ENCODE measurements around the gene GLRA1.
"Not testable (repeated sequence)": the region's sequence is repeated elsewhere in the genome, so short reads cannot be mapped to it uniquely, and the experiment has no call there.

Gene GLRA1

GRCh38 chr5:151784141-151784540, 140.5 kb downstream of the GLRA1 start:
- in situ Hi-C loops (cut with HindIII; ENCODE audit: low sequenced_read_pairs) = no loop called here
- no peak for DNase-seq (ENCODE audit: low read depth)

GRCh38 chr5:151783664-151784063, 141.0 kb downstream of the GLRA1 start:
- H3K4me3 ChIP-seq (ENCODE audit: low read depth, low read length); in situ Hi-C loops (cut with HindIII; ENCODE audit: low sequenced_read_pairs); DNase-seq (ENCODE audit: low read depth): not testable (repeated sequence)

More at GRCh38 chr5:151784141-151784540, 140.5 kb downstream of the GLRA1 start:
- H3K4me3 ChIP-seq (ENCODE audit: low read depth, low read length) = no peak overlapping the region
- TF ChIP-seq, protein P1, sequence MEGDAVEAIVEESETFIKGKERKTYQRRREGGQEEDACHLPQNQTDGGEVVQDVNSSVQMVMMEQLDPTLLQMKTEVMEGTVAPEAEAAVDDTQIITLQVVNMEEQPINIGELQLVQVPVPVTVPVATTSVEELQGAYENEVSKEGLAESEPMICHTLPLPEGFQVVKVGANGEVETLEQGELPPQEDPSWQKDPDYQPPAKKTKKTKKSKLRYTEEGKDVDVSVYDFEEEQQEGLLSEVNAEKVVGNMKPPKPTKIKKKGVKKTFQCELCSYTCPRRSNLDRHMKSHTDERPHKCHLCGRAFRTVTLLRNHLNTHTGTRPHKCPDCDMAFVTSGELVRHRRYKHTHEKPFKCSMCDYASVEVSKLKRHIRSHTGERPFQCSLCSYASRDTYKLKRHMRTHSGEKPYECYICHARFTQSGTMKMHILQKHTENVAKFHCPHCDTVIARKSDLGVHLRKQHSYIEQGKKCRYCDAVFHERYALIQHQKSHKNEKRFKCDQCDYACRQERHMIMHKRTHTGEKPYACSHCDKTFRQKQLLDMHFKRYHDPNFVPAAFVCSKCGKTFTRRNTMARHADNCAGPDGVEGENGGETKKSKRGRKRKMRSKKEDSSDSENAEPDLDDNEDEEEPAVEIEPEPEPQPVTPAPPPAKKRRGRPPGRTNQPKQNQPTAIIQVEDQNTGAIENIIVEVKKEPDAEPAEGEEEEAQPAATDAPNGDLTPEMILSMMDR (IDR thresholded peaks at IDR 0.05; ENCODE audit: low read depth, low read length, missing control alignments) = no peak

GRCh38 chr5:151781201-151781600, 143.4 kb downstream of the GLRA1 start:
- in situ Hi-C loops (cut with HindIII; ENCODE audit: low sequenced_read_pairs) = no loop called here
- TF ChIP-seq, protein P1 (IDR thresholded peaks at IDR 0.05; ENCODE audit: low read depth, low read length, missing control alignments) = no peak
- H3K4me3 ChIP-seq (ENCODE audit: low read depth, low read length) = no peak overlapping the region
- no peak for DNase-seq (ENCODE audit: low read depth)

DNA sequence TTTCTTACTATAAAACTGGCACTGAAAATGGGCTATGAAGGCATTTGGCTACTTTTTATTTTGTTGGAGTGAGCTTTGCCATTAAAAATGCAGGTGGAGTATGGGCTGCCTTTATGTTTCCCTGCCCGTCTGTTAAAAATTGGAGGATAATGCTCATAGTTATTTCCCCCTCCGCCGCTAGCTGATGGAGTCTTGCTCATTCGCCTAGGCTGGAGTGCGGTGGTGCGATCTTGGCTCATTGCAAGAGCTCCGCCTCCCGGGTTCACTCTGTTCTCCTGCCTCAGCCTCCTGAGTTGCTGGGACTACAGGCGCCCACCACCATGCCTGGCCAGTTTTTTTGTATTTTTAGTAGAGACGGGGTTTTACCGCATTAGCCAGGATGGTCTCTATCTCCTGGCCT, 144.3 kb downstream of the GLRA1 start:
- in situ Hi-C loops (cut with HindIII; ENCODE audit: low sequenced_read_pairs) = no loop called here
- no peak overlapping the region for H3K4me3 ChIP-seq (ENCODE audit: low read depth, low read length)
- TF ChIP-seq, protein P1 (IDR thresholded peaks at IDR 0.05; ENCODE audit: low read depth, low read length, missing control alignments) = no peak
- no peak for DNase-seq (ENCODE audit: low read depth)

GRCh38 chr5:151779531-151780125, 145.0 kb downstream of the GLRA1 start:
- H3K4me3 ChIP-seq (ENCODE audit: low read depth, low read length) = no peak overlapping the region
- in situ Hi-C loops (cut with HindIII; ENCODE audit: low sequenced_read_pairs) = no loop called here
- TF ChIP-seq, protein P1 (IDR thresholded peaks at IDR 0.05; ENCODE audit: low read depth, low read length, missing control alignments) = no peak
- no peak for DNase-seq (ENCODE audit: low read depth)

DNA sequence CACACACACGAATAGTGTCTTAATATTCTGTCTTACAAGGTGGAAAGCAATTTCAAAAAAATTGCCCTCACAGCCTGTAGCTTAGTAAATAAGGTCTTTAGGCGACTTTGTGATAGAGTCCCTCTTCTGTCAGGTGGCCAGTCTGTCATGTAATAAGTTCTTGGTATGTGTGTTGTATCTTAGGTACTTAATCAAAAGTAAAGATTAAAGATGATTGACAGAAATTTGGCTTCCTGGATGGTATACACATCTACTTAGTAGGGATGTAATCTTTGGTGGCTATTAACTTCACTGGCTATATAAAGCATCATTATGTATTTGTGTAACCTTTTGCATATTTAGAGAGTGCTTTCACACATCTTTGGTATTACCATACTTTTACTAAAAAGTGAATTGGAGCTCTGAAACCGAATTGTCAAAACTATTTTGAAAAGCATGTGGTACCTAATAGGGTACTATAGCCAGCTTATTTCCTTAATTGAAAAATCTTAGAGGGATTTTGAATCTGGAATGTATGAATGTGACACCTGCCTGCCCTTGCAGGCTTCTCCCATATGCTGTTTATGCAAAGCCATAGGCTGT, 149.5 kb downstream of the GLRA1 start:
- in situ Hi-C loops (cut with HindIII; ENCODE audit: low sequenced_read_pairs) = no loop called here
- DNase-seq (ENCODE audit: low read depth) = no peak
- no peak overlapping the region for H3K4me3 ChIP-seq (ENCODE audit: low read depth, low read length)
- TF ChIP-seq, protein P1 (IDR thresholded peaks at IDR 0.05; ENCODE audit: low read depth, low read length, missing control alignments) = no peak

DNA sequence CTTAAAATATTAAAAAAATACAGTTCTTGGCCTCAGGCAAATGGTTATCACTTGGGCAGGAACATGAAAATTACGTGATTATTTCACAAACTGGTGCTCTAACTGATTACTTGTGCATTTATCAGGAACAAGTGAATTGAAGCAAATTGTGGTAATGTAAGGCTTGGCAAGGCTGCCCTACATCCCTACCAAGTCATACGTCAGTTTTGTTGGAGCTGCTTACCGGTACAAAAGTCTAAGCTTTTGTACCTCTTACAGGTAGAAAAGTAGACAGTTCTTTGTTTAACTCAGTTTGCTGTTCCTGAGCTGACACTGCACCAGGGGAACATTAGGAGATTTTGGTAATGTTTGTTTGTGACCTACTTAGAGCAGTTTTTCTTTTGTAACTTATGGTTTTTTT, 150.7 kb downstream of the GLRA1 start:
- DNase-seq (ENCODE audit: low read depth) = no peak
- H3K4me3 ChIP-seq (ENCODE audit: low read depth, low read length) = peak overlapping the region; percentile 89
- in situ Hi-C loops (cut with HindIII; ENCODE audit: low sequenced_read_pairs) = no loop called here
- TF ChIP-seq, protein P1 (IDR thresholded peaks at IDR 0.05; ENCODE audit: low read depth, low read length, missing control alignments) = no peak

Data from astrocyte of the cerebellum (primary cell).